ENCODE data around the gene ZSWIM5. TPM values are rescaled to one million over a fixed set of nuclear protein-coding genes. Genes with fewer than 3 reads are reported as not detected.

ZSWIM5 gene
- total and polyA plus RNA-seq, 4 donors: 0.67 to 2.9 (median 1.3) TPM

DNA sequence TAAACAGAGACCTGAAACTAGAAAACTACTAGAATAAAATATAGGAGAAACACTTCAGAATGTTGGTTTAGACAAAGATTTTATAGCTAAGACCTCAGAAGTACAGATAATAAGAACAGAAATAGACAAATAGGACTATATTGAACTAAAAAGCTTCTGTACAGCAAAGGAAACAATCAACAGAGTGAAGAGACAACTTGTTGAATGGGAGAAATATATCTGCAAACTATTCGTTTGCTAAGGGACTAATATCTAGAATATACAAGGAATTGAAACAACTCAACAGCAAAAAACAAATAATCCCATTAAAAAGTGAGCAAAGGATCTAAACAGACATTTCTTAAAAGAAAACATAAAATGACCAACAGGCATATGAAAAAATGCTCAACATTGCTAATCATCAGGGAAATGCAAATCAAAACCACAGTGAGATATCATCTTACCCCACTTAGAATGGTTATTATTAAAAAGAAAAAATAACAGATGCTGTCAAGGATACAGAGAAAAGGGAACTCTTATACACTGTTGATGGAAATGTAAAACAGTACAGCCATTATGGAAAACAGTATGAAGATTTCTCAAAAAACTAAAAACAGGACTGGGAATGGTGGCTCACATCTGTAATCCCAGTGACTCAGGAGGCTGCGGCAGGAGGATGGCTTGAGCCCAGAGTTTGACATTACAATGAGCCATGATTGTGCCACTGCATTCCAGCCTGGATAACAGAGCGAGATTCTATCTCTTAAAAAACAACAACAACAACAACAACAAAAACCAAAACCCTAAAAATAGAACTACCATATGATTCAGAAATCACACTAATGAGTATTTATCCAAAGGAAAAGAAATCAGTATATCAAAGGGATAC is 37.3 kb upstream of the ZSWIM5 start:
- Histone ChIP-seq H3K9ac (ENCODE audit: low read depth in 1 of 2, low read length in 2 of 2) (no peak overlapping the region), H3K4me3 (ENCODE audit: low read depth in 1 of 3, low read length in 3 of 3) (no peak overlapping the region), H3K9me3 (ENCODE audit: control insufficient read depth in 4 of 4, low read length in 3 of 4) (peaks cover 0 to 2% (median 0%) of the 10 kb centered on the region in 4 donors), H3K36me3 (ENCODE audit: control insufficient read depth in 4 of 4, insufficient read depth in 3 of 4, low read depth in 1 of 4, low read length in 3 of 4) (no peaks in the 10 kb centered on the region), H3K4me1 (ENCODE audit: control insufficient read depth in 4 of 4, insufficient read depth in 4 of 4, low read length in 3 of 4) (no peaks in the 10 kb centered on the region), H3K27me3 (ENCODE audit: control insufficient read depth in 4 of 4, insufficient read depth in 4 of 4, low read length in 3 of 4) (no peaks in the 10 kb centered on the region), H3K27ac (ENCODE audit: low read depth in 1 of 2, low read length in 2 of 2) (no peak overlapping the region)
- 87% methylated on average over 3 of the region's 3 CpGs for WGBS
- TF ChIP-seq, protein P1, sequence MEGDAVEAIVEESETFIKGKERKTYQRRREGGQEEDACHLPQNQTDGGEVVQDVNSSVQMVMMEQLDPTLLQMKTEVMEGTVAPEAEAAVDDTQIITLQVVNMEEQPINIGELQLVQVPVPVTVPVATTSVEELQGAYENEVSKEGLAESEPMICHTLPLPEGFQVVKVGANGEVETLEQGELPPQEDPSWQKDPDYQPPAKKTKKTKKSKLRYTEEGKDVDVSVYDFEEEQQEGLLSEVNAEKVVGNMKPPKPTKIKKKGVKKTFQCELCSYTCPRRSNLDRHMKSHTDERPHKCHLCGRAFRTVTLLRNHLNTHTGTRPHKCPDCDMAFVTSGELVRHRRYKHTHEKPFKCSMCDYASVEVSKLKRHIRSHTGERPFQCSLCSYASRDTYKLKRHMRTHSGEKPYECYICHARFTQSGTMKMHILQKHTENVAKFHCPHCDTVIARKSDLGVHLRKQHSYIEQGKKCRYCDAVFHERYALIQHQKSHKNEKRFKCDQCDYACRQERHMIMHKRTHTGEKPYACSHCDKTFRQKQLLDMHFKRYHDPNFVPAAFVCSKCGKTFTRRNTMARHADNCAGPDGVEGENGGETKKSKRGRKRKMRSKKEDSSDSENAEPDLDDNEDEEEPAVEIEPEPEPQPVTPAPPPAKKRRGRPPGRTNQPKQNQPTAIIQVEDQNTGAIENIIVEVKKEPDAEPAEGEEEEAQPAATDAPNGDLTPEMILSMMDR (IDR thresholded peaks at IDR 0.05; ENCODE audit: low read depth, low read length, missing input control): no peak
- TF ChIP-seq NR2F2 (IDR thresholded peaks at IDR 0.05) (no peak), FOXA2 (IDR thresholded peaks at IDR 0.05) (no peak), FOXA1 (IDR thresholded peaks at IDR 0.05) (no peak), EGR1 (IDR thresholded peaks at IDR 0.05; ENCODE audit: low read depth in 2 of 2) (no peak), RAD21 (IDR thresholded peaks at IDR 0.05) (no peak), HNF4A (conservative IDR thresholded peaks at IDR 0.05) (no peak)
- TF ChIP-seq, protein P2, sequence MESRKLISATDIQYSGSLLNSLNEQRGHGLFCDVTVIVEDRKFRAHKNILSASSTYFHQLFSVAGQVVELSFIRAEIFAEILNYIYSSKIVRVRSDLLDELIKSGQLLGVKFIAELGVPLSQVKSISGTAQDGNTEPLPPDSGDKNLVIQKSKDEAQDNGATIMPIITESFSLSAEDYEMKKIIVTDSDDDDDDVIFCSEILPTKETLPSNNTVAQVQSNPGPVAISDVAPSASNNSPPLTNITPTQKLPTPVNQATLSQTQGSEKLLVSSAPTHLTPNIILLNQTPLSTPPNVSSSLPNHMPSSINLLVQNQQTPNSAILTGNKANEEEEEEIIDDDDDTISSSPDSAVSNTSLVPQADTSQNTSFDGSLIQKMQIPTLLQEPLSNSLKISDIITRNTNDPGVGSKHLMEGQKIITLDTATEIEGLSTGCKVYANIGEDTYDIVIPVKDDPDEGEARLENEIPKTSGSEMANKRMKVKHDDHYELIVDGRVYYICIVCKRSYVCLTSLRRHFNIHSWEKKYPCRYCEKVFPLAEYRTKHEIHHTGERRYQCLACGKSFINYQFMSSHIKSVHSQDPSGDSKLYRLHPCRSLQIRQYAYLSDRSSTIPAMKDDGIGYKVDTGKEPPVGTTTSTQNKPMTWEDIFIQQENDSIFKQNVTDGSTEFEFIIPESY (IDR thresholded peaks at IDR 0.05): no peak
- TF ChIP-seq, protein P3, sequence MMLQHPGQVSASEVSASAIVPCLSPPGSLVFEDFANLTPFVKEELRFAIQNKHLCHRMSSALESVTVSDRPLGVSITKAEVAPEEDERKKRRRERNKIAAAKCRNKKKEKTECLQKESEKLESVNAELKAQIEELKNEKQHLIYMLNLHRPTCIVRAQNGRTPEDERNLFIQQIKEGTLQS (IDR thresholded peaks at IDR 0.05): no peak
- no peak for DNase-seq (ENCODE audit: low spot score)

DNA sequence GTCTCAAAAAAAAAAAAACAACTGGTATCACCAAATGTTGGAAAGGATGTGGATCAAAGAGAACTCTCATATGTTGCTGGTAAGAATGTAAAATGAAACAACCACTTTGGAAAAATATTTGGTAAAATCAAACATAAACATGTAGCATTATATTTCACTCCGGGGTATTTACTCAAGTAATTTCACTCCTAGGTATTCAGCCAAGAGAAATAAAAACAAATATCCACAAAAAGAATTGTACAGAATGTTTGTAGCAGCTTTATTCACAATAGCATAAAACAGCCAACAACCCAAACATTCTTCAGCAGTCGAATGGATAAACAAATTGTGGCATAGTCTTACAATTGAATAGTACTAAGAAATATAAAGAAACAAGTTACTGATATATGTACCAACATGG is 32.4 kb upstream of the ZSWIM5 start:
- Histone ChIP-seq H3K4me1 (ENCODE audit: control insufficient read depth in 4 of 4, insufficient read depth in 4 of 4, low read length in 3 of 4) (no peaks in the 10 kb centered on the region), H3K36me3 (ENCODE audit: control insufficient read depth in 4 of 4, insufficient read depth in 3 of 4, low read depth in 1 of 4, low read length in 3 of 4) (no peaks in the 10 kb centered on the region), H3K27ac (ENCODE audit: low read depth in 1 of 2, low read length in 2 of 2) (no peak overlapping the region), H3K4me3 (ENCODE audit: low read depth in 1 of 3, low read length in 3 of 3) (no peak overlapping the region), H3K27me3 (ENCODE audit: control insufficient read depth in 4 of 4, insufficient read depth in 4 of 4, low read length in 3 of 4) (no peaks in the 10 kb centered on the region), H3K9me3 (ENCODE audit: control insufficient read depth in 4 of 4, low read length in 3 of 4) (peaks cover 0 to 2% (median 0%) of the 10 kb centered on the region in 4 donors), H3K9ac (ENCODE audit: low read depth in 1 of 2, low read length in 2 of 2) (no peak overlapping the region)
- 70% methylated on average over 2 of the region's 2 CpGs for WGBS
- no peak for DNase-seq (ENCODE audit: low spot score)
- no peak for TF ChIP-seq RXRA (IDR thresholded peaks at IDR 0.05)
- no peak for TF ChIP-seq FOXA2 (IDR thresholded peaks at IDR 0.05)
- TF ChIP-seq, protein P3 (IDR thresholded peaks at IDR 0.05): no peak
- TF ChIP-seq, protein P1 (IDR thresholded peaks at IDR 0.05; ENCODE audit: low read depth, low read length, missing input control): no peak
- TF ChIP-seq, protein P4, sequence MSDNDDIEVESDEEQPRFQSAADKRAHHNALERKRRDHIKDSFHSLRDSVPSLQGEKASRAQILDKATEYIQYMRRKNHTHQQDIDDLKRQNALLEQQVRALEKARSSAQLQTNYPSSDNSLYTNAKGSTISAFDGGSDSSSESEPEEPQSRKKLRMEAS (IDR thresholded peaks at IDR 0.05): no peak
- no peak for TF ChIP-seq RAD21 (IDR thresholded peaks at IDR 0.05)
- TF ChIP-seq, protein P2 (IDR thresholded peaks at IDR 0.05): no peak
- TF ChIP-seq FOXA1 (IDR thresholded peaks at IDR 0.05): no peak
- no peak for TF ChIP-seq JUND (IDR thresholded peaks at IDR 0.05)
- no peak for TF ChIP-seq HNF4G (IDR thresholded peaks at IDR 0.05)
- TF ChIP-seq GABPA (IDR thresholded peaks at IDR 0.05 in 1 of 2, conservative IDR thresholded peaks at IDR 0.05 in 1 of 2): no peak
- TF ChIP-seq SP1 (IDR thresholded peaks at IDR 0.05): no peak
- TF ChIP-seq HNF4A (conservative IDR thresholded peaks at IDR 0.05): no peak
- no peak for TF ChIP-seq YY1 (IDR thresholded peaks at IDR 0.05)
- TF ChIP-seq EGR1 (IDR thresholded peaks at IDR 0.05; ENCODE audit: low read depth in 2 of 2): no peak
- TF ChIP-seq NR2F2 (IDR thresholded peaks at IDR 0.05): no peak
- TF ChIP-seq, protein P5, sequence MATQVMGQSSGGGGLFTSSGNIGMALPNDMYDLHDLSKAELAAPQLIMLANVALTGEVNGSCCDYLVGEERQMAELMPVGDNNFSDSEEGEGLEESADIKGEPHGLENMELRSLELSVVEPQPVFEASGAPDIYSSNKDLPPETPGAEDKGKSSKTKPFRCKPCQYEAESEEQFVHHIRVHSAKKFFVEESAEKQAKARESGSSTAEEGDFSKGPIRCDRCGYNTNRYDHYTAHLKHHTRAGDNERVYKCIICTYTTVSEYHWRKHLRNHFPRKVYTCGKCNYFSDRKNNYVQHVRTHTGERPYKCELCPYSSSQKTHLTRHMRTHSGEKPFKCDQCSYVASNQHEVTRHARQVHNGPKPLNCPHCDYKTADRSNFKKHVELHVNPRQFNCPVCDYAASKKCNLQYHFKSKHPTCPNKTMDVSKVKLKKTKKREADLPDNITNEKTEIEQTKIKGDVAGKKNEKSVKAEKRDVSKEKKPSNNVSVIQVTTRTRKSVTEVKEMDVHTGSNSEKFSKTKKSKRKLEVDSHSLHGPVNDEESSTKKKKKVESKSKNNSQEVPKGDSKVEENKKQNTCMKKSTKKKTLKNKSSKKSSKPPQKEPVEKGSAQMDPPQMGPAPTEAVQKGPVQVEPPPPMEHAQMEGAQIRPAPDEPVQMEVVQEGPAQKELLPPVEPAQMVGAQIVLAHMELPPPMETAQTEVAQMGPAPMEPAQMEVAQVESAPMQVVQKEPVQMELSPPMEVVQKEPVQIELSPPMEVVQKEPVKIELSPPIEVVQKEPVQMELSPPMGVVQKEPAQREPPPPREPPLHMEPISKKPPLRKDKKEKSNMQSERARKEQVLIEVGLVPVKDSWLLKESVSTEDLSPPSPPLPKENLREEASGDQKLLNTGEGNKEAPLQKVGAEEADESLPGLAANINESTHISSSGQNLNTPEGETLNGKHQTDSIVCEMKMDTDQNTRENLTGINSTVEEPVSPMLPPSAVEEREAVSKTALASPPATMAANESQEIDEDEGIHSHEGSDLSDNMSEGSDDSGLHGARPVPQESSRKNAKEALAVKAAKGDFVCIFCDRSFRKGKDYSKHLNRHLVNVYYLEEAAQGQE (IDR thresholded peaks at IDR 0.05): no peak

All from liver (tissue), 9 donors.